Osteoblast (primary cell): ENCODE results near the gene SHC2. TPM values are rescaled to one million over a fixed set of nuclear protein-coding genes. Genes with fewer than 3 reads are reported as not detected.

Experiments used
- DNase-seq: peaks from one replicate; pipeline ENCODE4 v3.0.0; 2011; ENCODE audit warnings: low spot score, mixed read lengths; ENCODE audit not compliant: insufficient read length; ENCODE audit errors: missing footprints
- H2AFZ ChIP-seq: 2 replicates; pipeline ENCODE4 v1.6.0; 2011; ENCODE audit warnings: mild to moderate bottlenecking, low read length
- H3K27ac ChIP-seq: 2 replicates; pipeline ENCODE4 v1.5.1; 2011; ENCODE audit warnings: mild to moderate bottlenecking, low read depth, low read length, moderate library complexity
- H3K27me3 ChIP-seq: 2 replicates; pipeline ENCODE4 v1.6.0; 2012; ENCODE audit warnings: mild to moderate bottlenecking, control low read depth, inconsistent platforms, low read length, moderate library complexity; ENCODE audit not compliant: insufficient read depth
- H3K36me3 ChIP-seq: 2 replicates; pipeline ENCODE4 v1.5.1; 2011; ENCODE audit warnings: mild to moderate bottlenecking, low read length, control low read depth, moderate library complexity; ENCODE audit not compliant: insufficient read depth
- H3K4me1 ChIP-seq: 2 replicates; pipeline ENCODE4 v1.5.1; 2011; ENCODE audit warnings: mild to moderate bottlenecking, low read length, control low read depth, moderate library complexity; ENCODE audit not compliant: insufficient read depth
- H3K4me2 ChIP-seq: 2 replicates; pipeline ENCODE4 v1.6.0; 2011; ENCODE audit warnings: mild to moderate bottlenecking, low read length; ENCODE audit not compliant: insufficient read depth
- H3K4me3 ChIP-seq: fragments of 200-600 bp; sonication (generic); 3 replicates; pipeline ENCODE4 v1.5.1; 2012; ENCODE audit warnings: mild to moderate bottlenecking, low read length, inconsistent platforms; ENCODE audit not compliant: insufficient read depth
- H3K79me2 ChIP-seq: 2 replicates; pipeline ENCODE4 v1.6.0; 2012; ENCODE audit warnings: mild to moderate bottlenecking, low read length, control low read depth, inconsistent platforms; ENCODE audit not compliant: insufficient read depth
- H3K9me3 ChIP-seq: 2 replicates; pipeline ENCODE4 v1.5.1; 2011; ENCODE audit warnings: low read depth, low read length, control low read depth
- H4K20me1 ChIP-seq: 2 replicates; pipeline ENCODE4 v1.6.0; 2012; ENCODE audit warnings: mild to moderate bottlenecking, low read length, control low read depth; ENCODE audit not compliant: insufficient read depth
- CTCF ChIP-seq: IDR thresholded peaks from 2 replicates; pipeline ENCODE4 v1.5.1; 2011; ENCODE audit warnings: mild to moderate bottlenecking, low read depth, low read length, moderate library complexity; ENCODE audit errors: extremely low read depth
- total RNA-seq: library from RNA; depleted of rRNA; stranded (reverse); fragments of >200 nt; gene quantifications from 2 replicates; pipeline ENCODE4 v1.2.3, GENCODE V29; 2012

Gene SHC2
- total RNA-seq, 1 donor = 0.36 TPM

- no peaks in the 10 kb centered on the region for H3K9me3 ChIP-seq
- DNase-seq = peak; percentile 89
- no peaks in the 10 kb centered on the region for H3K36me3 ChIP-seq
- H3K4me2 ChIP-seq = no peak overlapping the region
- no peaks in the 10 kb centered on the region for H3K79me2 ChIP-seq
- H4K20me1 ChIP-seq = no peaks in the 10 kb centered on the region
- H2AFZ ChIP-seq = no peak overlapping the region
- H3K27ac ChIP-seq = no peak overlapping the region
- TF ChIP-seq CTCF = no peak
- peaks cover 43% of the 10 kb centered on the region for H3K27me3 ChIP-seq
- no peak overlapping the region for H3K4me3 ChIP-seq
- H3K4me1 ChIP-seq = no peaks in the 10 kb centered on the region
These were observed 53.8 kb downstream of the SHC2 start for GRCh38 chr19:406971-407510.

GRCh38 chr19:406135-406781 is 54.6 kb downstream of the SHC2 start:
- no peak for TF ChIP-seq CTCF
- Histone ChIP-seq H3K27ac (no peak overlapping the region), H3K27me3 (peaks cover 41% of the 10 kb centered on the region)

GRCh38 chr19:405121-405965 is 55.5 kb downstream of the SHC2 start:
- H3K4me2 ChIP-seq = no peak overlapping the region
- H3K4me1 ChIP-seq = no peaks in the 10 kb centered on the region
- H3K27ac ChIP-seq = no peak overlapping the region
- no peak overlapping the region for H3K4me3 ChIP-seq
- no peak for TF ChIP-seq CTCF
- DNase-seq = peak; percentile 91
- no peaks in the 10 kb centered on the region for H3K9me3 ChIP-seq
- H3K79me2 ChIP-seq = no peaks in the 10 kb centered on the region
- peaks cover 38% of the 10 kb centered on the region for H3K27me3 ChIP-seq
- no peaks in the 10 kb centered on the region for H3K36me3 ChIP-seq
- H2AFZ ChIP-seq = no peak overlapping the region
- H4K20me1 ChIP-seq = no peaks in the 10 kb centered on the region

More at GRCh38 chr19:406135-406781, 54.6 kb downstream of the SHC2 start:
- Histone ChIP-seq H4K20me1 (no peaks in the 10 kb centered on the region), H3K4me1 (no peaks in the 10 kb centered on the region), H3K36me3 (no peaks in the 10 kb centered on the region), H3K4me2 (no peak overlapping the region), H3K4me3 (no peak overlapping the region), H3K9me3 (no peaks in the 10 kb centered on the region), H3K79me2 (no peaks in the 10 kb centered on the region), H2AFZ (no peak overlapping the region)
- peak; percentile 83 for DNase-seq
